Activated CD4-positive, alpha-beta memory T cell treated with anti-CD3 and anti-CD28 coated beads, Interleukin-2, amount 10 ng/mL, durations not matched to agents 7 days and 5 days (primary cell): Measurements from ENCODE around the gene CALB2. TPM values are rescaled to one million over a fixed set of nuclear protein-coding genes. Genes with fewer than 3 reads are reported as not detected.

Source experiments
- CTCF ChIA-PET: fragments of 350-600 bp; sonication (Branson Sonifier 250); formaldehyde crosslinking; loops from one replicate; lab custom pipeline; 2021; ENCODE audit warnings: antibody characterized with exemption, inconsistent platforms; lab: Charles Lee
- POLR2A ChIA-PET: fragments of 350-600 bp; sonication (Branson Sonifier 250); formaldehyde crosslinking; loops from one replicate; lab custom pipeline; 2021; ENCODE audit warnings: antibody characterized with exemption; lab: Charles Lee
- DNase-seq: peaks from one replicate; pipeline ENCODE4 v3.0.0-alpha.2; 2020
- H3K27ac Mint-ChIP-seq: one replicate; pipeline ENCODE4 v1.8.0; 2021; ENCODE audit warnings: mild to moderate bottlenecking, mixed read lengths
- H3K27me3 Mint-ChIP-seq: one replicate; pipeline ENCODE4 v1.8.0; 2021; ENCODE audit warnings: mixed read lengths
- H3K36me3 Mint-ChIP-seq: one replicate; pipeline ENCODE4 v1.8.0; 2021; ENCODE audit warnings: low read depth, mixed read lengths
- H3K4me1 Mint-ChIP-seq: one replicate; pipeline ENCODE4 v1.8.0; 2021; ENCODE audit warnings: mixed read lengths
- H3K4me3 Mint-ChIP-seq: one replicate; pipeline ENCODE4 v1.8.0; 2021; ENCODE audit warnings: mild to moderate bottlenecking, mixed read lengths
- H3K9me3 Mint-ChIP-seq: one replicate; pipeline ENCODE4 v1.8.0; 2021; ENCODE audit warnings: mixed read lengths
- total RNA-seq, 2 experiments: library from RNA; stranded (reverse); gene quantifications; one replicate each; pipeline ENCODE4 v1.2.3, GENCODE V29; 2021

The CALB2 gene
- total RNA-seq, 2 experiments from 2014 or later, result not detected

DNA sequence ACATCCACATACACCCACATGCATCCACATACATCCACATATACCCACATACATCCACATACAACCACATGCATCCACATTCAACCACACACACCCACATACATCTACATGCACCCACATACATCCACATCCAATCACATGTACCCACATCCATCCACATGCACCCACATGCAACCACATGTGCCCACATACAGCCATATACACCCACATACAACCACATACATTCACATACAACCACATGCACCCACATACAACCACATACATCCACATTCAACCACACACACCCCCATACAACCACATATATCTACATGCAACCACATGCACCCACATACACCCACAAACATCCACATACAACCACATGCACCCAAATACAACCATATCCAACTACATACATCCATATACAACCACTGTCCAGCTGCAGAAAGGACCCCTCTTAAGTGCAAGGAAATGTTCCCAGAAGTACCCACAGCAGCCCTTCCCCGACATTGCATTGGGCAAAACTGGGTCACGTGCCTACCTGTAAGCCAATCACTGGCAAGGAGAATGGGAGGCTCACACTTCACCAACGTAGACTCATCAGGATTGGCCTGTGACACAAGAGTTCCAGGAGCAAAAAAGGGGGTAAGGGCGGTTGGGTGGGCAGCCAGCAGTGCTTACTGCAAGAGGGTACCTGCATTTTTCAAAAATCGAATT is 18.1 kb downstream of the CALB2 start:
- POLR2A ChIA-PET, result no interaction called here
- peaks cover 6% of the 10 kb centered on the region for H3K27me3 Mint-ChIP-seq
- H3K9me3 Mint-ChIP-seq, result no peaks in the 10 kb centered on the region
- H3K36me3 Mint-ChIP-seq, result no peaks in the 10 kb centered on the region
- H3K4me1 Mint-ChIP-seq, result no peaks in the 10 kb centered on the region
- no peak for DNase-seq
- H3K27ac Mint-ChIP-seq, result no peak overlapping the region
- no peak overlapping the region for H3K4me3 Mint-ChIP-seq
- CTCF ChIA-PET, result no interaction called here

DNA sequence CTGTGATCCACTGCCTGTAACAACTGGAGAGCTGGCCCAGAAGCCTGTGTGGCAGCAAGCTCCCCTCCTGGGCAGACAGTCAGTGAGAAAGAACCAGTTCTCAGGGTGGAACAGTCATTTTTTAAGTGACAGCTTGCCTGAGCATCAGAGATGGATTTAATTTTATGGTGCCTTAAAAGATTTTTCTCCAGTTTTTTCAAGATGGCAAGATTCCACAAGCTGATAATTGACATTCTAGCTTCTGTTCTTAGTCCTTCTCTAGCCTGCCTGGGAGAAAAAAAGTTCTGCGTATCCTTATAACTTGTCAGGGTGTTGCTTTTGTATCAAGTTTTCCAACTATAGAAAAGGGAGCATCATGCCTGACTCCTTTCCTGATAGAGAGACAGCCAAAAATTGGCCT is 21.2 kb downstream of the CALB2 start:
- ChIA-PET CTCF (interaction anchor here (0.6 kb wide), 2 partner anchors 32 to 226 kb away, joined by 3 read pairs; no protein-coding TSS in a partner anchor), POLR2A (no interaction called here)
- DNase-seq, result no peak
- Mint-ChIP-seq H3K4me1 (no peaks in the 10 kb centered on the region), H3K9me3 (no peaks in the 10 kb centered on the region), H3K4me3 (no peak overlapping the region), H3K27ac (no peak overlapping the region), H3K36me3 (no peaks in the 10 kb centered on the region), H3K27me3 (peaks cover 5% of the 10 kb centered on the region)

DNA sequence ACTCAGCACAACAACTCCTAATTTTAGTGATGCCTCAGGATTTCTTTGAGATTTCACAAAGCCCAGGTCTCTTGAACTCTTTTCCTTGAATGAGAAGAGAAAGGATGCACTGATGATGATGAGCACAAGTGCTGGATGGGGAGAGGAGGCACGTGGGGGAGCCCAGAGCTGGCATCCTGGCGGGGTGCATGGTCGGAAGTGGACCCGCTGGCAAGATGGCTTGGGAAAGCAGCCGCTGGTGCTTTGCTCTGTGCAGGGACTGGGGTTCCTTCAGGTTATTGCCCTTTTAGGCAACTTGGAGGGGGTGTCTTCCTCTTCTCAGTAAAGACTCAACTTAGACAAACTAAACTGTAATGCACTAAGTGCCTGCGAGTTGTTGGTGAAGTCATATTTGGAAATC is 22.3 kb downstream of the CALB2 start:
- H3K27me3 Mint-ChIP-seq, result peaks cover 5% of the 10 kb centered on the region
- H3K9me3 Mint-ChIP-seq, result no peaks in the 10 kb centered on the region
- ChIA-PET POLR2A (no interaction called here), CTCF (no interaction called here)
- no peaks in the 10 kb centered on the region for H3K4me1 Mint-ChIP-seq
- H3K4me3 Mint-ChIP-seq, result no peak overlapping the region
- H3K36me3 Mint-ChIP-seq, result no peaks in the 10 kb centered on the region
- H3K27ac Mint-ChIP-seq, result no peak overlapping the region
- no peak for DNase-seq

DNA sequence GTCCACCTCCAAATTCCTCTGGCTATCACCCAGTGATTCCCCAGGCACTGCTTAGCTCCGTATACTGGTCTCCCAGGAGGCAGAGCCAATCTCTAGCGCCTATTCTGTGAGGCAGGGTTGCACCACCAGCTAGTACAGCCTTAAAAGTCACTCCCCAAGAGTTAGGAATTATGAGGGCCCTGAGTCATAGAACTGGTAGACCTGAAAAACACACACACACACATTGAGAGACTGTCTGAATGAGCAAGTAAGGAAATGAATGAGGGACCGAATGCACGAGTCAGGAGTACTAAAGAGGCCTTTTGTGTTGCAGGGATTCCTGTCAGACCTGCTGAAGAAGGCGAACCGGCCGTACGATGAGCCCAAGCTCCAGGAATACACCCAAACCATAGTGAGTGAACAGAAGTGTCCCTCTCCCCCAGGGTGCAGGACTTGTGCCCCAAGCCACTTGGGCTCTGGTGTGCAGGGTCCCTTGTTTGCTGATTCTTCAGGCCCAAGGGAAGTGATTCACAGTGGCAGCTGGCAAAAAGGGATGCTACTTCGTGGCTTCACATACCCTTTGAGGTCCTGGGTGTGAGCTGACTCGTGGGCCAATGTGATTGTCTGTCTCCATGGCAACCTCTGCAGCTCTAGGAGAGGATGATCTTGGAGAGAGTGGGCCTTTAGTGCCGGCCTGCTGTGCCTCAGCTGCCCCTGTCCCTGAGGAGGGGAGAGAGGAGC is 24.7 kb downstream of the CALB2 start:
- H3K9me3 Mint-ChIP-seq, result no peaks in the 10 kb centered on the region
- H3K27me3 Mint-ChIP-seq, result peaks cover 10% of the 10 kb centered on the region
- H3K27ac Mint-ChIP-seq, result no peak overlapping the region
- H3K4me1 Mint-ChIP-seq, result no peaks in the 10 kb centered on the region
- CTCF ChIA-PET, result no interaction called here
- DNase-seq, result no peak
- H3K4me3 Mint-ChIP-seq, result no peak overlapping the region
- H3K36me3 Mint-ChIP-seq, result no peaks in the 10 kb centered on the region
- POLR2A ChIA-PET, result no interaction called here

DNA sequence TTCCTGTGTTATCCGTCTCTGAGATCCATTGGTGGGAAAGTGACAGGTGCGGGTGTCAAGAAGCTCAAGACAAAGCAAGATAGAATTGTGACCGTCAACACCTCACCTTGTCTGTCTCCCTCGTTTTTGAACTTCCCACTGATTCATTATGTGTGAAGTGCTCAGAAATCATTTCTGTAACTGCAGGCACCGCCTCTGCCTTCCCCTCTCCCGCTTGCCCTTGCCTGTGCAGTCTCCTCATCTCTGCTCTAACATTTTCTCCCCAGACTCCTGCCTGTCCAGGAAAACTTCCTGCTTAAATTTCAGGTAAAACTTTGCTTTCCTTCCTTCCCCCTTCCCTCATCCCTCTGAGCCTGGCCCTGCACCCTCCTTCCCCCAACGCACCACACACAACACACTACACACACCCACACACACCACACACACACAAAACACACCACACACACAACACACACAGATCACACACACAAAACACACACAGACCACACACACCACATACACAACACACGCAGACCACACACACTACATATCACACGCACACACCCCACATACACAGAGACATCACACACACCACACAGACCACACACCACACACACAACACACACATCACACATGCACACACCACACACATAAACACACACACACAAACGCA is 25.7 kb downstream of the CALB2 start:
- H3K36me3 Mint-ChIP-seq, result no peaks in the 10 kb centered on the region
- no peaks in the 10 kb centered on the region for H3K4me1 Mint-ChIP-seq
- no peak overlapping the region for H3K27ac Mint-ChIP-seq
- H3K4me3 Mint-ChIP-seq, result no peak overlapping the region
- CTCF ChIA-PET, result no interaction called here
- H3K9me3 Mint-ChIP-seq, result no peaks in the 10 kb centered on the region
- no peak for DNase-seq
- peaks cover 10% of the 10 kb centered on the region for H3K27me3 Mint-ChIP-seq
- POLR2A ChIA-PET, result no interaction called here

DNA sequence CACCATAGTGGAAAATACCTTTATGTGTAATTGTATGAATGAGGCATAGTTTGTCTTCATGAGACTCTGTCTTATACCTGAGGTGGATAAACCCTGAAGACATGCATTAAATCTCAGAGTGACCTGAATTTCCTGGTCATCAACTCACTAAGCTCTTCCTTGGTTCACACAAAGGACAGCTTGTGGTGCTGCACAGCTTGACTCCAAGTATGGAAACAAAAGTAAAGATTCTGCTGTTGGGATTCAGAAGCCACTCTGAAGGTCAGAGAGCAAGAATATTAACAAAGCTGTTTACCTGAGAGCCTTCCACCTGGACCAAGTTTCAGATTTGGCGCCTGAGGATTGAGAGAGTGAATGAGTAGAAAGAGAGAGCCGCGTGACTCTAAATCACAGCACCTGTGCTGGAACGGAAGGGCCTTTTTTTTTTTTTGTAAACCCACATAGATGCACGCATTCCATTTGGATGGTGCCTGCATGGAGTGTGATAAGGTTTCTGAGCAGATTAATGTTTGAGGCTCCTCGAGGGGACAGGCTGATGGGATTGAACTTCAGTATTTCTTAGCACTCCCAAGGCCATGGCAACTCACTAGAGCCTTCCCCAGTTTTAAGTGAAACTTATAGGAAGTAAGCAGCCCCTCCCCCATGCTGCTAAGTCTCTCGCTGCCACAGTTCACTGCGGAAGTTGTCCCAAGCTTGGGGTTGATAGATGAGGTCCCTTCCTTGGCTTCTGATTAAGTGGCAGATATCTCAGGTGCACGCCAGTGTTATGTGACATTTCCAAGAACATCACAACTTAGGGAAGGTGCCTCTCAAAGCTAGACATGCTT is 28.7 kb downstream of the CALB2 start:
- Mint-ChIP-seq H3K4me1 (no peaks in the 10 kb centered on the region), H3K27ac (no peak overlapping the region), H3K4me3 (no peak overlapping the region), H3K36me3 (no peaks in the 10 kb centered on the region), H3K27me3 (peaks cover 6% of the 10 kb centered on the region), H3K9me3 (no peaks in the 10 kb centered on the region)
- no peak for DNase-seq
- CTCF ChIA-PET, result interaction anchor here (0.6 kb wide), 2 partner anchors 222 to 272 kb away, joined by 4 read pairs; no protein-coding TSS in a partner anchor
- POLR2A ChIA-PET, result no interaction called here

DNA sequence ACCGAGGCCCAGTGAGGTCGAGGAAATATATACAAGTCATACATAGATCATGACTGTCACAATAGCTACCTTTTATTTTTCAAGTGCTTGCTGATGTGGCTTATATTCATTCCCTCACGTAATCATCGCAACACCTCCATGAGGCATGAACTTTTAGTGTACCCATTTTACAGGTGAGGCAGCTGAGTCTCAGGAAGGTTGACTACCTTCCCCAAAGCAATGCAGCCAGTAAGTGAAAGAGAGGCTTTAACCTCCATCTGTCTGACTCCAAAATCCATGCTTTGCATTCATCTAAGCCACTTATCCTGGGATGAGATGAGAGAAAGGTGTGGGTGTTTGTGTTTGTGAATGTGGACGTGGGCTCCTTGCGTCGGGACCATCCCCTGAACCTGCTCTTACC is 30.8 kb downstream of the CALB2 start:
- Mint-ChIP-seq H3K9me3 (no peaks in the 10 kb centered on the region), H3K36me3 (no peaks in the 10 kb centered on the region), H3K27me3 (peaks cover 6% of the 10 kb centered on the region), H3K27ac (no peak overlapping the region), H3K4me3 (no peak overlapping the region), H3K4me1 (no peaks in the 10 kb centered on the region)
- DNase-seq, result no peak
- ChIA-PET CTCF (no interaction called here), POLR2A (no interaction called here)

DNA sequence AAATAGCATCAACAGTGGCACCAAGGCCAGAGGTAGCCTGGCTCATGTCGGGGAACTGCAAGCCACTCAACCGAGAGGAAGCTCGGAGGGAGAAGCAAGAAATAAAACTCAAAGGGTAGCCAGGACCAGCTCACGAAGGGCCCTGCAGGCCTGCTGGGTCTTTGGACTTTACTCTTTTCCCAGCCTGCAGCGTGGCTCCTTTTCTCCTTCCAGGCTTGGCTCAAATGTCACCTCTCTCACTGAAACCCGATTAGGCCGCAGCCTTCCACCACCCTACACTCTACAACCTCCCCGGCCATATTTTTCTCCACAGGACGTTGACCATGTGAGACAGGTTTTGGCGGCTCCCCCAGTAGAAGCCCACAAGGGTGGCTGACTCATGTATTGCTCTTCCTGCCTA is 38.1 kb downstream of the CALB2 start:
- no peak for DNase-seq
- H3K9me3 Mint-ChIP-seq, result no peaks in the 10 kb centered on the region
- no peak overlapping the region for H3K27ac Mint-ChIP-seq
- CTCF ChIA-PET, result no interaction called here
- peaks cover 10% of the 10 kb centered on the region for H3K27me3 Mint-ChIP-seq
- POLR2A ChIA-PET, result interaction anchor here (0.6 kb wide), 1 partner anchor 756 kb away, joined by 3 read pairs; no protein-coding TSS in a partner anchor
- no peak overlapping the region for H3K4me3 Mint-ChIP-seq
- H3K4me1 Mint-ChIP-seq, result no peaks in the 10 kb centered on the region
- H3K36me3 Mint-ChIP-seq, result no peaks in the 10 kb centered on the region

DNA sequence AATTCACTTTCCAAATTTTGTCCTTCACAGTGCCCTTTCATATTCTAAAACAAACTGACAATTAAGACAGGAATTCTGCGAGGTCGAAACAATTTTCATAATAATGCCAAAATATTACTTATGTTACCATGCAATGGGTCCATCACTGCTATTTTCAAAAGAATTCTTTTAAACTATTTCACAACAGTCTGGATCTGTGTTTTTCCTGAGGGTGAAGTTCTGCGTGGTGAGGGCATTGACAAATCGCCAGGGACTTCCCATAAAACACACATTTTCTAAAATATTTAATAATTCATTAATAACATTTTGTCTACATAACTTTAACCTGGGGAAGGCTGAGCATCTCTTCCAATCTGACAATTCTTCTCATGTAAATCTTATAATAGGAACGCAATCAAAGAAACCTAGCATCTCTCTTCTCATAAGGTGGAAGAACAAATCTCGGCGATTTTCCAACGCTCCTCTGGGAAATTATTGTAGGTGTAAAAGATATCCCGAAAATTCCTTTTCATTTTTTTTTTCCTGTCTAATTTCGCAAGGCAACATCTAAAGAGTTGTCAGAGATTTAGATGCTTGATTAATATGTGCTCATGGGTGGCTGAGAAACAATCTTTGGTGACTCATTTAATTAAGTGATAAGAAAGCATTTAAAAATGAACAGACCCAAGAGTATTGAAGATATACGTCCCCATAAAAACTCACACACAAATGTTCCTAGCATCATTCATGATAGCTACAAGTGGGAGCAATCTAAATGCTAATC is 41.5 kb downstream of the CALB2 start:
- no peaks in the 10 kb centered on the region for H3K4me1 Mint-ChIP-seq
- H3K4me3 Mint-ChIP-seq, result no peak overlapping the region
- POLR2A ChIA-PET, result no interaction called here
- CTCF ChIA-PET, result interaction anchor here (2.1 kb wide), 1 partner anchor 13 kb away, joined by 5 read pairs; no protein-coding TSS in a partner anchor
- H3K36me3 Mint-ChIP-seq, result no peaks in the 10 kb centered on the region
- H3K27ac Mint-ChIP-seq, result no peak overlapping the region
- no peaks in the 10 kb centered on the region for H3K9me3 Mint-ChIP-seq
- DNase-seq, result no peak
- peaks cover 7% of the 10 kb centered on the region for H3K27me3 Mint-ChIP-seq

DNA sequence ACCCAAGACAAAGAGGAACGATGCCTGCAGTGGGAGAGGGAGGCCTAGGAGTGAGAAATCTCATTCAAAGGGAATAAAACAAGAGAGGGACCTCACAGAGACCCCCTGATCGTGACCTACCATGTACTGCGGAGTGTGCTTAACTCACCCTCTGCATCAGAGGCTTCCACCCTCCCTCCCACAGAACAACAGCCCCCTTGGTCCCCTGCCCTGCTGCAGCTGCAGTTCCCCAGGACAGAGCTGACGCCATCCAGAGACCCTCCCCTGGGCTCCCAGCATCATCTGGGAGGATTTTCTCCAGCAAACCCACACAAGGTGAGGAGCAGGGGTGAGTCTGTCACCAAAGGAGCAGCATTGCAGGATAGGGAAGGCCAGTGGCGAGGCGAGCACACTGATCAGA is 43.5 kb downstream of the CALB2 start:
- no peaks in the 10 kb centered on the region for H3K9me3 Mint-ChIP-seq
- H3K4me1 Mint-ChIP-seq, result peaks cover 9% of the 10 kb centered on the region
- CTCF ChIA-PET, result interaction anchor here (2.1 kb wide), 1 partner anchor 11 kb away, joined by 5 read pairs; no protein-coding TSS in a partner anchor
- H3K36me3 Mint-ChIP-seq, result no peaks in the 10 kb centered on the region
- H3K4me3 Mint-ChIP-seq, result no peak overlapping the region
- POLR2A ChIA-PET, result no interaction called here
- peaks cover 18% of the 10 kb centered on the region for H3K27me3 Mint-ChIP-seq
- DNase-seq, result no peak
- H3K27ac Mint-ChIP-seq, result no peak overlapping the region

DNA sequence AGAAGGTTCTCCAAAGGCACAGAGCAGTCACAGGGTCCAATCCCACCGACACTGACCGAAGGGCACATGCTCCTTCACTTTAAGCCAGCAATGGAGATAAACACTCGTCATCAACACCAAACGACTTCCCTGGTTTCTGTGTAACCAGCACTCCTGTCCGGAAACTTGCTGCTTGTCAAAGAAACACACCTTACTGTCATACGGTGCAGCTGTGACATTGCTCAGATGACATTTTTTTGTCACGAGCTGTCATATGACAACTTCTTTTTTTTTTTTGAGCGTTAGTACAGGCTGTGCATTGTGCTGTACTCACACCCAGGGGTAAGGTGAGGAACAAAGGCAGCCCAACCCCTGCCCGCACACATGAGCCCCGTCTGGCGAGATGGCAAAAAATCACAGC is 44.2 kb downstream of the CALB2 start:
- ChIA-PET CTCF (no interaction called here), POLR2A (no interaction called here)
- Mint-ChIP-seq H3K27me3 (peaks cover 24% of the 10 kb centered on the region), H3K4me3 (no peak overlapping the region), H3K9me3 (no peaks in the 10 kb centered on the region), H3K4me1 (peaks cover 16% of the 10 kb centered on the region), H3K36me3 (no peaks in the 10 kb centered on the region), H3K27ac (no peak overlapping the region)
- DNase-seq, result no peak

DNA sequence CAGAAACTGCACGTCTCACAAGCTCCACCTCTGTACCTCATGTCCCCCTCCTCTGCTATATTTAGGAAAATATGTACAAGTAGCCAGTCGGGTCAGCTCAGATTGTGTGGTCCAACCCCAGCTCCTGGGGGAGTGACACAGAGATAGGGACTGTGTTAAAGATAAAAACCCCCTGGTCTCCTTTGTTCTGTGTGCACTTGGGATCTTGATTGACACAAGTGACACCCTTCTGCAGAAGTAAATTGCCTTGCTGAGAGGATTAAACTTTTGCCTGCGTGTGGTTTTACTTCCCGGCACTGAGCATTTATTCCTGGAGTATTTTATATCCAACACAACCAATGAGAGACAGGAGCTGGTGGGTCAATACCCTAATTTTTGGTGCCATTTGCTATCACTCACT is 45.8 kb downstream of the CALB2 start:
- Mint-ChIP-seq H3K4me1 (peaks cover 21% of the 10 kb centered on the region), H3K27ac (no peak overlapping the region), H3K27me3 (peaks cover 32% of the 10 kb centered on the region), H3K36me3 (no peaks in the 10 kb centered on the region), H3K9me3 (no peaks in the 10 kb centered on the region), H3K4me3 (no peak overlapping the region)
- DNase-seq, result no peak
- ChIA-PET CTCF (interaction anchor here (1.4 kb wide), 1 partner anchor 9 kb away, joined by 5 read pairs; no protein-coding TSS in a partner anchor), POLR2A (no interaction called here)
